Activated CD4-positive, alpha-beta memory T cell treated with anti-CD3 and anti-CD28 coated beads, Interleukin-2, amount 10 ng/mL, durations not matched to agents 7 days and 5 days (primary cell): ENCODE measurements around the gene ZNF592. TPM values are rescaled to one million over a fixed set of nuclear protein-coding genes. Genes with fewer than 3 reads are reported as not detected.

Experiments
- CTCF ChIA-PET: fragments of 350-600 bp; sonication (Branson Sonifier 250); formaldehyde crosslinking; loops from one replicate; lab custom pipeline; 2021; ENCODE audit warnings: antibody characterized with exemption, inconsistent platforms; lab: Charles Lee
- POLR2A ChIA-PET: fragments of 350-600 bp; sonication (Branson Sonifier 250); formaldehyde crosslinking; loops from one replicate; lab custom pipeline; 2021; ENCODE audit warnings: antibody characterized with exemption; lab: Charles Lee
- DNase-seq: peaks from one replicate; pipeline ENCODE4 v3.0.0-alpha.2; 2020
- H3K27ac Mint-ChIP-seq: one replicate; pipeline ENCODE4 v1.8.0; 2021; ENCODE audit warnings: mild to moderate bottlenecking, mixed read lengths
- H3K27me3 Mint-ChIP-seq: one replicate; pipeline ENCODE4 v1.8.0; 2021; ENCODE audit warnings: mixed read lengths
- H3K36me3 Mint-ChIP-seq: one replicate; pipeline ENCODE4 v1.8.0; 2021; ENCODE audit warnings: low read depth, mixed read lengths
- H3K4me1 Mint-ChIP-seq: one replicate; pipeline ENCODE4 v1.8.0; 2021; ENCODE audit warnings: mixed read lengths
- H3K4me3 Mint-ChIP-seq: one replicate; pipeline ENCODE4 v1.8.0; 2021; ENCODE audit warnings: mild to moderate bottlenecking, mixed read lengths
- H3K9me3 Mint-ChIP-seq: one replicate; pipeline ENCODE4 v1.8.0; 2021; ENCODE audit warnings: mixed read lengths
- total RNA-seq, 2 experiments: library from RNA; stranded (reverse); gene quantifications; one replicate each; pipeline ENCODE4 v1.2.3, GENCODE V29; 2021

The ZNF592 gene
- total RNA-seq, 2 experiments from 2014 or later: 36.6 to 38.0 TPM

DNA sequence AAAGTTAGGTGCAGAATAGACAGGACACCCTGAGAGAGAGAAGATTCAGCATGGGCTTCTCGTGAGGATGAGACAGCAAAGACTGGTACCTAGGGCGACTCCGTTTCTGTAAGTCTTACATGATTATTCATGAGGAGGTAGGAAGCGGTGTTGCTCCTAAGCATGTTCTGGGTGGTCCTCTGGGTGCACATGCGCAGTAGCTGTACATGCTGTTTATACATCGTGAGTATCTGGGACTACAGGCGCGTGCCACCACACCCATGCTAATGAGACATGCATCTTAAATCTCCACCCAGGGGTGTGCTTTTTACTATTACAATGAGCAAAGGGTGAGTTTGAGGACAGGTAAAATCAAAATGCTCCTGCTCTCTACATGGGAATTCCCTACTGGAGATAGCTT is 81.0 kb downstream of the ZNF592 start:
- DNase-seq: no peak
- Mint-ChIP-seq H3K27me3 (peaks cover 16% of the 10 kb centered on the region), H3K9me3 (no peaks in the 10 kb centered on the region), H3K4me1 (no peaks in the 10 kb centered on the region), H3K27ac (no peak overlapping the region), H3K4me3 (no peak overlapping the region), H3K36me3 (no peaks in the 10 kb centered on the region)
- ChIA-PET CTCF (no interaction called here), POLR2A (no interaction called here)

DNA sequence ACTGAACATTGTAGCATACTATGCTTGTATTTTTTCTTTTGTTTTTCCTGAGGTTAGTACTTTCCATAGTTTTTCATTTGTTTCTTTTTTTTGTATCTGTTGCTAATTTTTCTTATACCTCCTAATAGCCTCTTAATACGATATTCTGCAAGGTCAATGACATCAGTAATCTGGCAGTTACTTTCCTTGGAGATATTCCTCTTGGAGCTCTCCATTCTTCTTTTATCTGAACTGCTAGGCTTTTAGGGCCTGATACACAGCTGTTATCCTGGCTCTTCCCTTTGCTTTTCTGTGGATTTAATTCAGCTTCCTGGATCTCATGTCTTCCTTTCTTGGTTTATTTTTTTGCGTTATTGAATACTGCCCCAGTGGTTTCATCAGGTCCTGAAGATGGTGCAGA is 81.6 kb downstream of the ZNF592 start:
- Mint-ChIP-seq H3K27ac (no peak overlapping the region), H3K27me3 (peaks cover 16% of the 10 kb centered on the region), H3K36me3 (no peaks in the 10 kb centered on the region), H3K4me1 (no peaks in the 10 kb centered on the region), H3K9me3 (no peaks in the 10 kb centered on the region), H3K4me3 (no peak overlapping the region)
- CTCF ChIA-PET: no interaction called here
- POLR2A ChIA-PET: no interaction called here
- no peak for DNase-seq

DNA sequence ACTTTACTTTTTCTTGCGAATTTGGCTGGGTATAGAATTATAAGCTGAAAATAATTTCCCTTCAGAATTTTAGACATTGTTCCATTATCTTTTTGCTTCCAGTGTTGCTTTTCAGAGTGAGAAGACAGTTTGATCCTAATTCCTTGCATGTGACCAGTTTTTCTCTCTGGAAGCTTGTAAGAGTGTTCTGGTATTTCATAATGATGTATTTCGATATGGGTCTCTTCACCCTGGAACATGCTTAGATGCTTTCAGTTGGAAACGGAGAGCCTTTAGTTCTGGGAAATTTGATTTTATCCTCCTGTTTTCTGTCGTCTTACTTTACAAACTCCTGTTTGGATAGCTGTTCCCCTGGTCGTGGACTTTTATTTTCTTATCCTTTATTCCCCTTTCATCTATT is 82.6 kb downstream of the ZNF592 start:
- Mint-ChIP-seq H3K36me3 (no peaks in the 10 kb centered on the region), H3K27ac (no peak overlapping the region), H3K9me3 (no peaks in the 10 kb centered on the region), H3K27me3 (peaks cover 20% of the 10 kb centered on the region), H3K4me1 (no peaks in the 10 kb centered on the region), H3K4me3 (no peak overlapping the region)
- ChIA-PET CTCF (no interaction called here), POLR2A (no interaction called here)
- DNase-seq: no peak

DNA sequence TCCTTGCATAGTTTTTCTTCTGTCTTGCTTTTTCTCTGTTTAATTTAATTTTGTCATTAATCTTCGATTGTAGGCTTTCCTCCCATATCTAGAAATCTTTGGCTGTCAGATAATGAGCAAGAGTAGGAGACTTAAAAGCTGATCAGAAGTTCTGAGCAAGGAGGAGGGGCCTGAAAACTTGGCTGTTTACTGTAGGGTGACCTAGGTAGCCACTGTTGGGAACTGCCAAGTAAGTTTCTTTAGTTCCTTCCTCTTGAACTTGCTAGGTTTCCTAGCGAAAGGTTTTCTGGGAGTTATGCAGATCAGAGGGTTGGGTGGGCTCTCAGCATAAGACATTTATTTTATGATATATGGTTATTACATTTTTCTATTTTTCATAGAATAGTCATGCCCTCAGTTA is 83.2 kb downstream of the ZNF592 start:
- no peak overlapping the region for H3K4me3 Mint-ChIP-seq
- H3K9me3 Mint-ChIP-seq: no peaks in the 10 kb centered on the region
- no peaks in the 10 kb centered on the region for H3K36me3 Mint-ChIP-seq
- ChIA-PET POLR2A (no interaction called here), CTCF (no interaction called here)
- no peak for DNase-seq
- H3K27me3 Mint-ChIP-seq: peaks cover 24% of the 10 kb centered on the region
- H3K27ac Mint-ChIP-seq: no peak overlapping the region
- no peaks in the 10 kb centered on the region for H3K4me1 Mint-ChIP-seq

DNA sequence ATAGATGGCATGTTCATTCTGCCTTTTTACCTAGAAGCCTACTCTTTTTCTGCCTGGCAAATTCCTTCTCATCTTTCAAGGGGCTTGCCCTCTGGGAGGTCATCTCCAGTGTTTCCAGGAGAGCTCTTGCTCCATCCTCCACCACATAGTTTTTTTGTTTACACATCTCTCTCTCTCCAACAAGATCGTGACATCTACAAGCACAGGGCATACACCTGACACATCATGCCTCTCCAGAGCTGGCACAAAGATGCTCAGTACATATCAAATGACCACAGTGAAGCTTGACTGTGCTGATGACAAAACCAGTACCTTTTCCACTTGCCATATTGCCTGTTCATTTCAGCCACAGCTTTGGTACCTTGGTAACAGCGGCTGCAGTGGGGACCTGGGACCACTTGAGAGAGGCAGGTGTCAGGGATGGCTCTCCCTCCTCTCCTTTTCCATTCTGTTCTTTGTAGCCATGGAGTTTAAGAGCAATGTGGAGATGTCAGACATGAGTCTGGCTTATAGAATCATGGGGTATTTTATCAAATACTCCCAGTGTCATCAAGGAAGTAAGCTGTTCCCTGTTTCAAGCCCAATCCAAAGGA is 84.2 kb downstream of the ZNF592 start:
- no peaks in the 10 kb centered on the region for H3K9me3 Mint-ChIP-seq
- H3K4me1 Mint-ChIP-seq: no peaks in the 10 kb centered on the region
- no peak for DNase-seq
- H3K27me3 Mint-ChIP-seq: peaks cover 30% of the 10 kb centered on the region
- ChIA-PET CTCF (interaction anchor here (0.9 to 1.5 kb wide), 2 partner anchors 11 to 14 kb away, joined by 3 read pairs; no protein-coding TSS in a partner anchor), POLR2A (no interaction called here)
- no peak overlapping the region for H3K27ac Mint-ChIP-seq
- no peaks in the 10 kb centered on the region for H3K36me3 Mint-ChIP-seq
- H3K4me3 Mint-ChIP-seq: no peak overlapping the region

DNA sequence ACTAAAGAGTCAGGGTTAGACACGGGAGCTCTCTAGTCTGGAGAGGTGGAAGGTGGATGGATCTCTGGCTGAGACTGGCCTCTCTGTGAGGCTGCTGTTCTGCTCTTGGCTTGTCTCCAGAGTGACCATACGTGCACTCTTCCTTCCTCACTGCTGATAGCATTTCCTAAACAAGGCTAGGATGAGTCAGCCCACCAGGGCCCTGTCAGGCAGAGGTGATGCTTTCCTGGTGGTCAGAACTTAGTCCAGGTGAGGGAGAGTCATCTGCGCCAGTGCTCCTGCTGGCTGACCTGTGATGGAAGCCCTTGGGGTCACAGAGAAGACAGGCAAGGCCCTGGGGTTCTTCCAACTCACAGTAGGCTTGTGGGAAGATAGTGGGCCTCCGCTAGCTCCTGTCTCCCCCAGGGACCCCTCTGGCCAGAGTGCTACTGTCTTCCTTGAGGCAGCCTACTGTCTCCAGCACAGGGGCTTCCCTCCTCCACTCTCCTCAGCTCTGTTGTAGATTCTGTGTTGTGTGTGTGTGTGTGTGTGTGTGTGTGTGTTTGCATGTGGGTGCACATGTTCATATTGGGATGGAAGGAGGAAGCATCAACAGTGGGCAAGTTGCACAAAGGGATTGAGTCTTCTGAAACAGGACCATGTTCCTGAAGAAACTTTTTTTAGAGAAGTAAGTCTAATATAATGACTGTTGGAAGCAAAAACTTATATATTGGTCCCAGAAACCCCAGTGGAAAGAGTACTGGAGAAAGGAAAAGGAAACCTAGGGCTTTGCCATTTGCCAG is 85.2 kb downstream of the ZNF592 start:
- Mint-ChIP-seq H3K4me1 (no peaks in the 10 kb centered on the region), H3K9me3 (no peaks in the 10 kb centered on the region), H3K27ac (no peak overlapping the region), H3K36me3 (no peaks in the 10 kb centered on the region), H3K27me3 (peaks cover 28% of the 10 kb centered on the region), H3K4me3 (no peak overlapping the region)
- ChIA-PET CTCF (interaction anchor here (0.9 to 1.5 kb wide), 3 partner anchors 10 to 263 kb away, joined by 3 read pairs; no protein-coding TSS in a partner anchor), POLR2A (no interaction called here)
- no peak for DNase-seq

DNA sequence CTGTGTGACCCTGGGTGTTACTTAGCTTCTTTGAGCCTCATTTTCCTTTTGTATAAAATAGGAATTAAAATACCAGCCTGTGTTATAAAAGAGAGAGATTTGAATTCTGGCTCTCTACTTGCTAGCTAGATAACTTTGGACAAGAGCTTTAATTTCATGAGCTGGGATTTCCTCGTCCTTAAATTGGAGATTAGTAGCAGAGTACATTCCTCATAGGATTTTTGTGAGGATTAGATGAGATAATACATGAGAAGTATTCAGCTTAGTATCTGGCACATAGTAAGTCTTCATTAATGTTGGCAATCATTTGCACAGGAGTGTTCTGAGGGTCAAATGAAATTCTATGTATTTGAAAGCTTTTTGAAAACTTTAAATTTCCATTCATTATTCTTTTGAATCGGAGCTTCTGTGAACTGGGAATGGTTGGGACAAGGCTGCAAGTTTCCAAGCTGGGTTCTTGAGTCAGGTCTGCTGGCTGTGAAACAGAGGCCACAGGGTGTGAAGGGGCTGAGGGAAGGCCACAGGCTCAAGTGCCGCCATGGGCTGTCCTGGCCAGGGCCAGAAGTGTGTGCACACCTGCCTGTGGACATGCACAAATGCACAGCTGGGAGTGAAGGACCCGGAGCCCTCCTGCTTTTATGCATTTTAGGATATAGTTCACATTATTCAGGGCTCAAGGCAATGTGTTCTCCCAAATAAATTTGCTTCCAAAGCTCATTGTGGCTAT is 86.0 kb downstream of the ZNF592 start:
- Mint-ChIP-seq H3K36me3 (no peaks in the 10 kb centered on the region), H3K4me3 (no peak overlapping the region)

DNA sequence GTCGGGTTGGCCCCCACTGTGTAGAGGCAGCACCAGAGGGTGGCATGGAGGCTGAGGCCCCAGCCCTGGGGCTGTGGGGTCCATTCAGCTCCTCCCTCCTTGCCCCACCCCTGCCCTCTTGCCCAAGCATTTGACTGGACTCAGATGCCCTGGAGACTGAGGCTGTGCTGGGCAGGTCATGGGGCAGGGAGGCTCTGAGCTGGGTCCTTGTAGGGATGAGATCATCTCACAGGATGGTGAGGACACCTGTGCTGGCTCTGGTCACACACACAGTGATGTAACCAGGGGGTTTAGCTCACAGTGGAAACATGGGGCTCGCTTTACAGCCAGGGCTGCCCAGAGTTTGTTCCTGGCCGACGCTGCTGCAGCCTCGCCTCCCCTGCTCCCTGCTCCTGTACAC is 86.6 kb downstream of the ZNF592 start:
- Mint-ChIP-seq H3K27me3 (peaks cover 28% of the 10 kb centered on the region), H3K4me1 (no peaks in the 10 kb centered on the region), H3K27ac (no peak overlapping the region), H3K36me3 (no peaks in the 10 kb centered on the region), H3K9me3 (no peaks in the 10 kb centered on the region), H3K4me3 (no peak overlapping the region)
- ChIA-PET POLR2A (no interaction called here), CTCF (interaction anchor here (0.9 to 1.2 kb wide), 2 partner anchors 10 to 265 kb away, joined by 3 read pairs; no protein-coding TSS in a partner anchor)
- DNase-seq: no peak

More for the DNA sequence above, 86.0 kb downstream of the ZNF592 start:
- no peaks in the 10 kb centered on the region for H3K4me1 Mint-ChIP-seq
- DNase-seq: no peak
- POLR2A ChIA-PET: no interaction called here
- H3K9me3 Mint-ChIP-seq: no peaks in the 10 kb centered on the region
- CTCF ChIA-PET: interaction anchor here (0.9 to 1.2 kb wide), 2 partner anchors 11 to 264 kb away, joined by 3 read pairs; no protein-coding TSS in a partner anchor
- H3K27ac Mint-ChIP-seq: no peak overlapping the region
- peaks cover 28% of the 10 kb centered on the region for H3K27me3 Mint-ChIP-seq

DNA sequence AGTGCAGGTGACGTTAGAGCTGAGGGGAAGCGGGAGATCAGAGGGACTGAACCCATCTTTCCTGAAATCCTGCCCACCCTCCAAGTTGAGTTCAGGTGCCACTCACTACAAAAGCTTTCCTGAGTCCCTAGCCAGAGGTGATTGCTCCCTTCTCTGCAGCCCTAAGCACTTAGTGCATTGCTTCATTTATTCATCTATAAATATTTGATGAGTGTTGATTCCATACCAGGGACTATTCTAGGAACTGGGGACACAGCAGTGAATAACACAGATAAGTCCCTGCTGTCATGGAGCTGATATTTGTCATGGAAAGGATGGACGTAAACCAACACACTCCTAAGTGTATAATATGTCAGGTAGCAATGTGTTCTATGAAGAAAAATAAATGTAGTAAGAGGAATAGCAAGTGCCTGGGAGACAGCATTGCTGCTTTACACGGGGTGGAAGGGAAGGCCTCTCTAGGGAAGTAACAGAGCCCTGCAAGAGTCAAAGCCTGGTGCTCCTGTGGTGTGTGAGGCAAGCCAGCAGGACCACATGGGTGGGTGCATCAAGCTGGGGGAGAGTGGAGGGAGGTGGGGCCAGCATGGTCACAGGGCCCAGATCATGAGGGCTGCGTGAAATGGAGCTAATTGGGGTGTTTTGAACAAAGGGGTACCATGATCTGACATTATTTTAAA is 87.4 kb downstream of the ZNF592 start:
- Mint-ChIP-seq H3K36me3 (no peaks in the 10 kb centered on the region), H3K4me1 (no peaks in the 10 kb centered on the region), H3K9me3 (no peaks in the 10 kb centered on the region), H3K27ac (no peak overlapping the region), H3K27me3 (peaks cover 24% of the 10 kb centered on the region), H3K4me3 (no peak overlapping the region)
- no peak for DNase-seq
- ChIA-PET CTCF (no interaction called here), POLR2A (no interaction called here)

DNA sequence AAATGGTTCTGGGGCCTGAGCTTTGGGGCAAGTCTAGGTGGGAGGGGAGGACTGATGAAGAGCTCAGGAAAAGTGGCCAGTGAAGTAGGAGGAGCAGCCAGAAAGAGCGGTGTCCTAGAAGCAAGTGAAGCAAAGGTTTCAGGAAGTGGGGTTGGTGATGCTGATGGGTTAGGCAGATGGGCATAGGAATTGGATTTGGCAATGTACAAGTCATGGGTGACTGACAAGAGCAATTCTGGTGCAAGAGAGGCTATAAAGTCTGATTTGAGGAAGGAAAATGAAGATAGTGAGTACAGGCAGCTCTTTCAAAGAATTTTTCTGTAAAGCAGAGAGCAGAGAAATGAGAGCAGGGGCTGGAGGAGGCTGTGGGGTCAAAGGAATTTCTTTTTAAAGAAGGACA is 88.5 kb downstream of the ZNF592 start:
- Mint-ChIP-seq H3K4me3 (no peak overlapping the region), H3K4me1 (no peaks in the 10 kb centered on the region), H3K27ac (no peak overlapping the region), H3K36me3 (no peaks in the 10 kb centered on the region), H3K9me3 (no peaks in the 10 kb centered on the region), H3K27me3 (peaks cover 21% of the 10 kb centered on the region)
- DNase-seq: no peak
- ChIA-PET CTCF (no interaction called here), POLR2A (no interaction called here)

DNA sequence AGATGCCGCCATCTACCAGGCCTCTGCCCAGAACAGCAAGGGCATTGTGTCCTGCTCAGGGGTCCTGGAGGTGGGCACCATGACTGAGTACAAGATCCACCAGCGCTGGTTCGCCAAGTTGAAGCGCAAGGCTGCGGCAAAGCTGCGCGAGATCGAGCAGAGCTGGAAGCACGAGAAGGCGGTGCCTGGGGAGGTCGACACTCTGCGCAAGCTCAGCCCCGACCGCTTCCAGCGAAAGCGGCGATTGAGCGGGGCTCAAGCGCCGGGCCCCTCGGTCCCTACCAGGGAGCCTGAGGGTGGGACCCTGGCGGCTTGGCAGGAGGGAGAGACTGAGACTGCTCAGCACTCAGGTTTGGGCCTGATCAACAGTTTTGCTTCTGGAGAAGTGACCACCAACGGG is 91.3 kb downstream of the ZNF592 start:
- ChIA-PET CTCF (no interaction called here), POLR2A (no interaction called here)
- no peaks in the 10 kb centered on the region for H3K9me3 Mint-ChIP-seq
- H3K36me3 Mint-ChIP-seq: no peaks in the 10 kb centered on the region
- DNase-seq: no peak
- H3K27ac Mint-ChIP-seq: no peak overlapping the region
- no peaks in the 10 kb centered on the region for H3K4me1 Mint-ChIP-seq
- H3K27me3 Mint-ChIP-seq: peaks cover 14% of the 10 kb centered on the region
- no peak overlapping the region for H3K4me3 Mint-ChIP-seq

DNA sequence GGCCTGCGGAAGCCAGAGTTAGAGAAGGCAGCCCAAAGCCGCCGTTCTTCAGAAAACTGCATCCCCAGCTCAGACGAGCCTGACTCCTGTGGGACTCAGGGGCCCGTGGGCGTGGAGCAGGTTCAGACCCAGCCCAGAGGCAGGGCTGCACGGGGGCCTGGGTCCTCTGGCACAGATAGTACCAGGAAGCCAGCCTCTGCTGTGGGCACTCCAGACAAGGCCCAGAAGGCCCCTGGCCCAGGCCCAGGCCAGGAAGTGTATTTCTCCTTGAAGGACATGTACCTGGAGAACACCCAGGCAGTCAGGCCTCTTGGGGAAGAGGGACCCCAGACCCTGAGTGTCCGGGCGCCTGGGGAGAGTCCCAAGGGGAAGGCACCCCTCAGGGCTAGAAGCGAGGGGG is 91.9 kb downstream of the ZNF592 start:
- H3K4me1 Mint-ChIP-seq: no peaks in the 10 kb centered on the region
- DNase-seq: no peak
- H3K9me3 Mint-ChIP-seq: no peaks in the 10 kb centered on the region
- POLR2A ChIA-PET: no interaction called here
- H3K27ac Mint-ChIP-seq: no peak overlapping the region
- CTCF ChIA-PET: no interaction called here
- H3K27me3 Mint-ChIP-seq: peaks cover 13% of the 10 kb centered on the region
- no peak overlapping the region for H3K4me3 Mint-ChIP-seq
- no peaks in the 10 kb centered on the region for H3K36me3 Mint-ChIP-seq
